Measurements from ENCODE around the gene COX4I2.

DNA sequence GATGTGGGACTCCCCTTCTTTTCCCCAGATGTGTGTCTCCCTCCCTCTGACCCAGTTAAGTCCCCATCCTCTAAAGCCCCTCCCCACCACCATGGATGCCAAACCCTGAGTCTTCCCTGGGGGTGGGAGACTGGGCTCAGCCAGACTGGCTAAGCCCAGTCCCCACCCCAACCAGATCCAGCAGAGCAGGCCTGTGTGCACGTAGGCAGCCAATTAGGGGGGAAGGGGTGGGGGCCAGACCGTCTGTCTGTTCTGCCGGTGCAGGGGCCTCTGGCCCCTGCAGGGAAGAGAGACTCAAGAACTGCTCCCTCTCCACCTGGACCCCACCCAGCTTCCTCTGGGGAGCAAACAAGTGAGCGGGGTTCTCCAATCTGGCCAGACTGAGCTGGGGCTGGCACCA lies 605 bp downstream of the COX4I2 start:
- TF ChIP-seq, protein P1, sequence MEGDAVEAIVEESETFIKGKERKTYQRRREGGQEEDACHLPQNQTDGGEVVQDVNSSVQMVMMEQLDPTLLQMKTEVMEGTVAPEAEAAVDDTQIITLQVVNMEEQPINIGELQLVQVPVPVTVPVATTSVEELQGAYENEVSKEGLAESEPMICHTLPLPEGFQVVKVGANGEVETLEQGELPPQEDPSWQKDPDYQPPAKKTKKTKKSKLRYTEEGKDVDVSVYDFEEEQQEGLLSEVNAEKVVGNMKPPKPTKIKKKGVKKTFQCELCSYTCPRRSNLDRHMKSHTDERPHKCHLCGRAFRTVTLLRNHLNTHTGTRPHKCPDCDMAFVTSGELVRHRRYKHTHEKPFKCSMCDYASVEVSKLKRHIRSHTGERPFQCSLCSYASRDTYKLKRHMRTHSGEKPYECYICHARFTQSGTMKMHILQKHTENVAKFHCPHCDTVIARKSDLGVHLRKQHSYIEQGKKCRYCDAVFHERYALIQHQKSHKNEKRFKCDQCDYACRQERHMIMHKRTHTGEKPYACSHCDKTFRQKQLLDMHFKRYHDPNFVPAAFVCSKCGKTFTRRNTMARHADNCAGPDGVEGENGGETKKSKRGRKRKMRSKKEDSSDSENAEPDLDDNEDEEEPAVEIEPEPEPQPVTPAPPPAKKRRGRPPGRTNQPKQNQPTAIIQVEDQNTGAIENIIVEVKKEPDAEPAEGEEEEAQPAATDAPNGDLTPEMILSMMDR (IDR thresholded peaks at IDR 0.05) = no peak
- TF ChIP-seq POLR2AphosphoS5 (IDR thresholded peaks at IDR 0.05) (no peak), POLR2A (IDR thresholded peaks at IDR 0.05) (no peak), EP300 (IDR thresholded peaks at IDR 0.05) (no peak)
